ENCODE data around the gene EIF4E.
"Not testable (repeated sequence)": the region's sequence is repeated elsewhere in the genome, so short reads cannot be mapped to it uniquely, and the experiment has no call there.

EIF4E gene

GRCh38 chr4:98928505-98929340, at the start of gene EIF4E:
Gene EIF4E, minus strand, starts transcription at chr4:98929133. Its CDS starts 21 bp downstream, at chr4:98929112.
- DNase-seq, result peak; percentile 100

- no peak for DNase-seq
These were observed 48.6 kb upstream of the EIF4E start for GRCh38 chr4:98977557-98977956.

- DNase-seq, result peak; percentile 82
These were observed 47.8 kb upstream of the EIF4E start for GRCh38 chr4:98976716-98977115.

- peak; percentile 13 for DNase-seq
These were observed 41.2 kb upstream of the EIF4E start for GRCh38 chr4:98969878-98970785.

GRCh38 chr4:98967786-98968329, 38.9 kb upstream of the EIF4E start:
- DNase-seq, result no peak

- no peak for DNase-seq
These were observed 38.0 kb upstream of the EIF4E start for GRCh38 chr4:98966926-98967325.

GRCh38 chr4:98963538-98964433, 34.9 kb upstream of the EIF4E start:
- DNase-seq, result peak; percentile 17

- DNase-seq, result no peak
These were observed 32.8 kb upstream of the EIF4E start for GRCh38 chr4:98961770-98962169.

- DNase-seq, result no peak
These were observed 30.5 kb upstream of the EIF4E start for GRCh38 chr4:98959411-98959810.

GRCh38 chr4:98958065-98958464, 29.1 kb upstream of the EIF4E start:
- DNase-seq, result no peak

- no peak for DNase-seq
These were observed 26.3 kb upstream of the EIF4E start for GRCh38 chr4:98955229-98955628.

- DNase-seq, result no peak
These were observed 22.8 kb upstream of the EIF4E start for GRCh38 chr4:98951710-98952109.

GRCh38 chr4:98950925-98951324, 22.0 kb upstream of the EIF4E start:
- no peak for DNase-seq

GRCh38 chr4:98946359-98946758, 17.4 kb upstream of the EIF4E start:
- DNase-seq, result no peak

GRCh38 chr4:98945297-98945850, 16.4 kb upstream of the EIF4E start:
- DNase-seq, result peak; percentile 12

GRCh38 chr4:98939892-98940298, 11.0 kb upstream of the EIF4E start:
- DNase-seq, result peak; percentile 76

- DNase-seq, result no peak
These were observed 10.5 kb upstream of the EIF4E start for GRCh38 chr4:98939438-98939837.

- DNase-seq, result peak; percentile 48
These were observed 9.2 kb upstream of the EIF4E start for GRCh38 chr4:98937986-98938720.

GRCh38 chr4:98935633-98936032, 6.7 kb upstream of the EIF4E start:
- DNase-seq, result no peak

- DNase-seq, result not testable (repeated sequence)
These were observed 5.9 kb upstream of the EIF4E start for GRCh38 chr4:98934851-98935250.

GRCh38 chr4:98932539-98932938, 3.6 kb upstream of the EIF4E start:
- DNase-seq, result peak; percentile 48
